ENCODE results near the gene GLOD5.

GRCh38 chrX:48749182-48749581, 12.4 kb upstream of the GLOD5 start:
- TF ChIP-seq, protein P1, sequence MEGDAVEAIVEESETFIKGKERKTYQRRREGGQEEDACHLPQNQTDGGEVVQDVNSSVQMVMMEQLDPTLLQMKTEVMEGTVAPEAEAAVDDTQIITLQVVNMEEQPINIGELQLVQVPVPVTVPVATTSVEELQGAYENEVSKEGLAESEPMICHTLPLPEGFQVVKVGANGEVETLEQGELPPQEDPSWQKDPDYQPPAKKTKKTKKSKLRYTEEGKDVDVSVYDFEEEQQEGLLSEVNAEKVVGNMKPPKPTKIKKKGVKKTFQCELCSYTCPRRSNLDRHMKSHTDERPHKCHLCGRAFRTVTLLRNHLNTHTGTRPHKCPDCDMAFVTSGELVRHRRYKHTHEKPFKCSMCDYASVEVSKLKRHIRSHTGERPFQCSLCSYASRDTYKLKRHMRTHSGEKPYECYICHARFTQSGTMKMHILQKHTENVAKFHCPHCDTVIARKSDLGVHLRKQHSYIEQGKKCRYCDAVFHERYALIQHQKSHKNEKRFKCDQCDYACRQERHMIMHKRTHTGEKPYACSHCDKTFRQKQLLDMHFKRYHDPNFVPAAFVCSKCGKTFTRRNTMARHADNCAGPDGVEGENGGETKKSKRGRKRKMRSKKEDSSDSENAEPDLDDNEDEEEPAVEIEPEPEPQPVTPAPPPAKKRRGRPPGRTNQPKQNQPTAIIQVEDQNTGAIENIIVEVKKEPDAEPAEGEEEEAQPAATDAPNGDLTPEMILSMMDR (IDR thresholded peaks at IDR 0.05), result no peak
- TF ChIP-seq SREBF2 (IDR thresholded peaks at IDR 0.05) (no peak), GATA3 (IDR thresholded peaks at IDR 0.05; ENCODE audit: borderline replicate concordance) (no peak), CEBPB (IDR thresholded peaks at IDR 0.05) (no peak), POLR2A (IDR thresholded peaks at IDR 0.05; ENCODE audit: low read length) (no peak), ESRRA (IDR thresholded peaks at IDR 0.05; ENCODE audit: borderline replicate concordance, low read length) (no peak), EP300 (IDR thresholded peaks at IDR 0.05) (no peak), MYC (IDR thresholded peaks at IDR 0.05; ENCODE audit: borderline replicate concordance, low read length) (no peak), NPAS2 (CRISPR knock-in tag; IDR thresholded peaks at IDR 0.05; ENCODE audit: borderline replicate concordance) (no peak), SMC3 (IDR thresholded peaks at IDR 0.05) (no peak), POLR2AphosphoS2 (conservative IDR thresholded peaks at IDR 0.05; ENCODE audit: low read length) (no peak), HDAC2 (IDR thresholded peaks at IDR 0.05) (no peak)
